SK-N-SH (cell line): ENCODE data around the gene POM121L2. TPM values are rescaled to one million over a fixed set of nuclear protein-coding genes. Genes with fewer than 3 reads are reported as not detected.
A peak's percentile ranks its signal among the peaks of the same experiment; 100 is the strongest.

Source experiments
- CTCF ChIA-PET: fragments of 300-600, 350-600 bp; formaldehyde crosslinking; extraction: SDS; loops from one replicate; lab custom pipeline; 2021; lab: Yijun Ruan, JAX
- POLR2A ChIA-PET: fragments of 350-600 bp; sonication (Branson Sonifier 250); formaldehyde crosslinking; extraction: SDS; loops from one replicate; lab custom pipeline; 2020; ENCODE audit warnings: antibody characterized with exemption, inconsistent platforms; lab: Yijun Ruan, JAX
- DNase-seq: peaks from one replicate; pipeline ENCODE4 v3.0.0; 2012
- H2AFZ ChIP-seq: fragments of 200-600 bp; sonication (generic); 2 replicates; pipeline ENCODE4 v1.8.1; 2016; ENCODE audit warnings: antibody characterized with exemption, mild to moderate bottlenecking, low read depth
- H3F3A ChIP-seq: fragments of 200-600 bp; sonication (generic); replicated peaks from 2 replicates; pipeline ENCODE3; 2016; ENCODE audit warnings: antibody characterized with exemption, mild to moderate bottlenecking; ENCODE audit not compliant: insufficient read depth
- H3K27ac ChIP-seq, 2 experiments: fragments of 200-500 bp in 1 of 2; fragments of 200-600 bp in 1 of 2; sonication (Bioruptor generic) in 1 of 2; sonication (generic), shearing (Covaris generic) in 1 of 2; 2 replicates each; pipeline versions ENCODE4 v1.5.1 to v1.6.1; 2014 to 2016; ENCODE audit warnings: low read depth in 2 of 2, inconsistent platforms in 1 of 2, low read length in 1 of 2, mild to moderate bottlenecking in 1 of 2, mixed read lengths in 1 of 2
- H3K27me3 ChIP-seq: fragments of 200-600 bp; sonication (generic), shearing (Covaris generic); 2 replicates; pipeline ENCODE4 v1.6.1; 2016; ENCODE audit warnings: mixed run types; ENCODE audit not compliant: insufficient read depth
- H3K36me3 ChIP-seq, 2 experiments: fragments of 200-500 bp in 1 of 2; fragments of 200-600 bp in 1 of 2; sonication (Bioruptor generic) in 1 of 2; sonication (generic) in 1 of 2; replicated peaks in 1 of 2; 2 replicates each; pipeline versions ENCODE3 to v1.5.1; 2014 to 2016; ENCODE audit warnings: low read length in 1 of 2, mild to moderate bottlenecking in 1 of 2; ENCODE audit not compliant: insufficient read depth in 2 of 2, control insufficient read depth in 1 of 2
- H3K4me1 ChIP-seq, 2 experiments: fragments of 200-500 bp in 1 of 2; fragments of 200-600 bp in 1 of 2; sonication (Bioruptor generic) in 1 of 2; sonication (generic), shearing (Covaris generic) in 1 of 2; 2 replicates each; pipeline versions ENCODE4 v1.5.1 to v1.6.1; 2014 to 2016; ENCODE audit warnings: low read depth in 1 of 2, low read length in 1 of 2, mixed run types in 1 of 2; ENCODE audit not compliant: insufficient read depth in 2 of 2, control insufficient read depth in 1 of 2
- H3K4me2 ChIP-seq: fragments of 200-600 bp; sonication (generic), shearing (Covaris generic); 2 replicates; pipeline ENCODE4 v1.6.1; 2017; ENCODE audit warnings: mixed run types
- H3K4me3 ChIP-seq, 2 experiments: fragments of 200-500 bp in 1 of 2; fragments of 200-600 bp in 1 of 2; sonication (Bioruptor generic) in 1 of 2; sonication (generic), shearing (Covaris generic) in 1 of 2; 2 replicates each; pipeline versions ENCODE4 v1.5.1 to v1.8.1; 2014 to 2016; ENCODE audit warnings: low read depth in 2 of 2, inconsistent platforms in 1 of 2, low read length in 1 of 2, mild to moderate bottlenecking in 1 of 2, mixed read lengths in 1 of 2, moderate library complexity in 1 of 2
- H3K79me2 ChIP-seq: fragments of 200-600 bp; sonication (generic); 2 replicates; pipeline ENCODE4 v1.8.1; 2017; ENCODE audit warnings: mild to moderate bottlenecking; ENCODE audit not compliant: insufficient read depth
- H3K9ac ChIP-seq: fragments of 200-600 bp; sonication (generic); 2 replicates; pipeline ENCODE4 v1.6.1; 2017; ENCODE audit warnings: mixed run types
- H3K9me2 ChIP-seq: fragments of 200-600 bp; sonication (generic); 2 replicates; pipeline ENCODE4 v1.6.1; 2017; ENCODE audit warnings: mixed run types
- H3K9me3 ChIP-seq: fragments of 200-600 bp; sonication (generic); 2 replicates; pipeline ENCODE4 v1.6.1; 2017; ENCODE audit warnings: mixed run types, mild to moderate bottlenecking, moderate library complexity
- H4K20me1 ChIP-seq: fragments of 200-600 bp; sonication (generic); 2 replicates; pipeline ENCODE4 v1.6.1; 2017; ENCODE audit warnings: mild to moderate bottlenecking, mixed run types; ENCODE audit not compliant: insufficient read depth
- EZH2phosphoT487 ChIP-seq: fragments of 200-600 bp; sonication (generic); IDR thresholded peaks from 2 replicates; pipeline ENCODE4 v1.6.1; 2017; ENCODE audit warnings: low read depth, mixed run types, mild to moderate bottlenecking, antibody characterized with exemption, moderate library complexity, borderline replicate concordance
- FOSL2 ChIP-seq: IDR thresholded peaks from 2 replicates; pipeline ENCODE4 v1.4.0; 2012; ENCODE audit warnings: low read depth, mild to moderate bottlenecking, moderate library complexity, borderline replicate concordance
- FOXM1 ChIP-seq: IDR thresholded peaks from 2 replicates; pipeline ENCODE4 v1.4.0; 2012; ENCODE audit warnings: low read depth, mild to moderate bottlenecking
- GABPA ChIP-seq: IDR thresholded peaks from 2 replicates; pipeline ENCODE4 v1.4.0; 2012; ENCODE audit warnings: low read depth, mild to moderate bottlenecking
- GATA2 ChIP-seq: sonication (generic); formaldehyde crosslinking; IDR thresholded peaks from 2 replicates; pipeline ENCODE4 v1.5.0; 2020; ENCODE audit warnings: mild to moderate bottlenecking, missing genetic modification reagents
- IRF3 ChIP-seq: fragments of 150-350 bp; IDR thresholded peaks from 2 replicates; pipeline ENCODE4 v1.6.1; 2016; ENCODE audit warnings: mild to moderate bottlenecking, low read depth, low read length
- NFIC ChIP-seq: IDR thresholded peaks from 2 replicates; pipeline ENCODE4 v1.4.0; 2012; ENCODE audit warnings: borderline replicate concordance
- POLR2AphosphoS5 ChIP-seq: IDR thresholded peaks from 2 replicates; pipeline ENCODE4 v1.6.1; 2012; ENCODE audit warnings: low read depth, low read length
- RCOR1 ChIP-seq: fragments of 150-350 bp; IDR thresholded peaks from 2 replicates; pipeline ENCODE4 v1.6.1; 2017; ENCODE audit warnings: antibody characterized with exemption, low read length
- REST ChIP-seq: IDR thresholded peaks from 2 replicates; pipeline ENCODE4 v1.6.1; 2012; ENCODE audit warnings: mild to moderate bottlenecking, low read depth, low read length, moderate library complexity
- RXRA ChIP-seq: IDR thresholded peaks from 2 replicates; pipeline ENCODE4 v1.4.0; 2012; ENCODE audit warnings: low read depth, mild to moderate bottlenecking, borderline replicate concordance
- TAF1 ChIP-seq: IDR thresholded peaks from 2 replicates; pipeline ENCODE4 v1.6.1; 2012; ENCODE audit warnings: low read depth, mild to moderate bottlenecking, low read length, moderate library complexity, borderline replicate concordance
- TEAD4 ChIP-seq: IDR thresholded peaks from 2 replicates; pipeline ENCODE4 v1.4.0; 2012; ENCODE audit warnings: mild to moderate bottlenecking, borderline replicate concordance; ENCODE audit not compliant: insufficient read depth
- USF2 ChIP-seq: fragments of 150-350 bp; IDR thresholded peaks from 2 replicates; pipeline ENCODE4 v1.6.1; 2017; ENCODE audit warnings: antibody characterized with exemption, low read length, low read depth, borderline replicate concordance
- YY1 ChIP-seq: IDR thresholded peaks from 2 replicates; pipeline ENCODE4 v1.4.0; 2012; ENCODE audit warnings: low read depth, mild to moderate bottlenecking
- WGBS: methylation state at CpG from one replicate; pipeline ENCODE4 v1.1.6; 2017; ENCODE audit warnings: low lambda C conversion rate; 5-methylcytosine and 5-hydroxymethylcytosine counted together
- polyA plus RNA-seq, 3 experiments: library from polyadenylated mRNA; depleted of rRNA; stranded (reverse); fragments of >200 nt; gene quantifications; 2 replicates each; pipeline ENCODE4 v1.2.3, GENCODE V29; 2012

POM121L2 gene
- polyA plus RNA-seq, 1 of the 3 experiments (the other 2 are of a cell fraction), result not detected

GRCh38 chr6:27311806-27312145, 297 bp downstream of the POM121L2 start:
- Histone ChIP-seq H3K27me3 (peaks cover 24% of the 10 kb centered on the region), H4K20me1 (no peaks in the 10 kb centered on the region), H3K27ac (no peak overlapping the region), H3K4me2 (peak overlapping the region; percentile 87), H3K79me2 (no peaks in the 10 kb centered on the region), H3K4me1 (peaks cover 0 to 9% of the 10 kb centered on the region in 2 experiments; a peak in 2 of 4 replicates), H3K9ac (no peak overlapping the region), H3F3A (no peaks in the 10 kb centered on the region), H3K9me3 (no peaks in the 10 kb centered on the region), H3K9me2 (no peaks in the 10 kb centered on the region), H3K4me3 (peak overlapping the region; percentile 56 to 72), H2AFZ (0 out of 2 replicates have a peak overlapping the region, but pooled peaks have one; percentile 87), H3K36me3 (no peaks in the 10 kb centered on the region)
- 37% methylated on average over 17 of the region's 19 CpGs for WGBS
- TF ChIP-seq GABPA, result no peak
- no peak for TF ChIP-seq TAF1
- TF ChIP-seq GATA2 (CRISPR knock-in tag), result no peak
- TF ChIP-seq POLR2AphosphoS5, result no peak
- no peak for TF ChIP-seq RCOR1
- no peak for TF ChIP-seq REST
- TF ChIP-seq YY1, result no peak
- no peak for TF ChIP-seq EZH2phosphoT487
- CTCF ChIA-PET, result interaction anchor here (0.8 to 2.0 kb wide), 11 partner anchors 8 to 478 kb away, joined by 3 to 13 read pairs (median 4); partner anchors contain the start of gene ZNF391
- no peak for DNase-seq
- POLR2A ChIA-PET, result no interaction called here

GRCh38 chr6:27303613-27304272, 8.3 kb downstream of the POM121L2 start:
- no peaks in the 10 kb centered on the region for H3K4me1 ChIP-seq
- 23% methylated on average over 16 of the region's 16 CpGs for WGBS
- H3K27me3 ChIP-seq, result peaks cover 52% of the 10 kb centered on the region; the same call in 1 of the 2 replicates
- H3K36me3 ChIP-seq, result no peaks in the 10 kb centered on the region
- no peak overlapping the region for H3K9ac ChIP-seq
- no peaks in the 10 kb centered on the region for H3K9me3 ChIP-seq
- no peak overlapping the region for H3K27ac ChIP-seq
- ChIA-PET POLR2A (no interaction called here), CTCF (interaction anchor here (0.8 to 1.8 kb wide), 3 partner anchors 7 to 31 kb away, joined by 3 to 13 read pairs (median 3); partner anchors contain the start of gene POM121L2)
- no peak for DNase-seq
- no peaks in the 10 kb centered on the region for H3F3A ChIP-seq
- no peak overlapping the region for H3K4me2 ChIP-seq
- TF ChIP-seq POLR2AphosphoS5 (no peak), USF2 (no peak), RXRA (no peak), GABPA (no peak), TEAD4 (peak; percentile 34; the same call in 1 of the 2 replicates), NFIC (no peak), IRF3 (no peak), FOSL2 (peak; percentile 30; the same call in 1 of the 2 replicates), FOXM1 (no peak)
- H3K4me3 ChIP-seq, result no peak overlapping the region
- no peaks in the 10 kb centered on the region for H4K20me1 ChIP-seq
- no peaks in the 10 kb centered on the region for H3K9me2 ChIP-seq
- H3K79me2 ChIP-seq, result no peaks in the 10 kb centered on the region
- H2AFZ ChIP-seq, result no peak overlapping the region
